ENCODE data around the gene CKS1B. TPM values are rescaled to one million over a fixed set of nuclear protein-coding genes. Genes with fewer than 3 reads are reported as not detected.

CKS1B gene
- total and polyA plus RNA-seq, 4 donors = 25.9 to 64.8 (median 39.3) TPM

DNA sequence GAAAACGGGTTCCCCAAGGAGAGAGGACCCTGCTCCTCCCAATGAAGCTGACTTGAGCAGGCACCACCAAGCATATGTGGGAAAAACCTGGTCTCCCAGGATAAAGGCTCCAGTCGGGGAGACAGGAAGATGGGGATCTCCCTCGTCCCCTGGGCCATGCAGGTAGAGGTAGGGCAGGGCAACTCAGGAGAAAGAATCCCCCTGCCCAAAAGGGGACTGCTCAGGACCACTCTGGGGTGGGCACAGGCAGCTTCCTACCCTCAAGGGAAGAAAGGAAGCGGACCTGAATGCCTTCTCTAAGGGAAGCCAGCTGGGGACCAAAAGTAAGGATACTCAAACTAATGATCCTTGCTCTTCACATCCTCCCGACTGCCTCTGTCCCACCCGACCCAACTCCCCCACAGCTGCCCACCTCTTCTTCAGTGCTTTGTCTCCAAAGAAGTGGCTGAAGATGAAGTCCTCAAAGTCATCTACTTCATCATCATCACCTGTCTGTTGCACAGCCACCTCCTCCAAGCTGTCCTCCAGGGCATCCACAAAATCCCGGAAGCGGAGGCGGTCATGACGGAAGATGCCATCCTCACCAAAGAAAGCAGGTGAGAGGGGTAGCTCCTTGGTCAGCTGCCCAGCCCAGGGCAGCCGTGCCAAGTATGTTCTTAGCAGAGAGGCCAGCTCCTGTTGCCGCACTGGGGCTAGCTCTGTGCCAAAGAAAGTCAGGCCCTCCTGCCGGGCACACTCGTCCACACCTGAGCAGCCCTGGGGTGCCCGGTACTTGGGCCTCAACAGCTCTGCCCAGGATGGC, 29.1 kb upstream of the CKS1B start:
- no peaks in the 10 kb centered on the region for H3K9me3 ChIP-seq (ENCODE audit: control insufficient read depth, insufficient read depth, low read length)
- no peak for DNase-seq (ENCODE audit: low read depth in 4 of 6, low spot score in 6 of 6)
- H3K4me3 ChIP-seq (ENCODE audit: low read depth, low read length) = no peak overlapping the region
- WGBS (ENCODE audit: insufficient coverage) = 80% methylated on average over 14 of the region's 15 CpGs
- peaks cover 41% of the 10 kb centered on the region for H3K4me1 ChIP-seq (ENCODE audit: control insufficient read depth, insufficient read depth, low read length)
- peaks cover 35% of the 10 kb centered on the region for H3K36me3 ChIP-seq (ENCODE audit: control insufficient read depth, insufficient read depth, low read length)
- no peak overlapping the region for H3K27ac ChIP-seq (ENCODE audit: low read depth, low read length)
- H3K27me3 ChIP-seq (ENCODE audit: control insufficient read depth, insufficient read depth, low read length) = no peaks in the 10 kb centered on the region

DNA sequence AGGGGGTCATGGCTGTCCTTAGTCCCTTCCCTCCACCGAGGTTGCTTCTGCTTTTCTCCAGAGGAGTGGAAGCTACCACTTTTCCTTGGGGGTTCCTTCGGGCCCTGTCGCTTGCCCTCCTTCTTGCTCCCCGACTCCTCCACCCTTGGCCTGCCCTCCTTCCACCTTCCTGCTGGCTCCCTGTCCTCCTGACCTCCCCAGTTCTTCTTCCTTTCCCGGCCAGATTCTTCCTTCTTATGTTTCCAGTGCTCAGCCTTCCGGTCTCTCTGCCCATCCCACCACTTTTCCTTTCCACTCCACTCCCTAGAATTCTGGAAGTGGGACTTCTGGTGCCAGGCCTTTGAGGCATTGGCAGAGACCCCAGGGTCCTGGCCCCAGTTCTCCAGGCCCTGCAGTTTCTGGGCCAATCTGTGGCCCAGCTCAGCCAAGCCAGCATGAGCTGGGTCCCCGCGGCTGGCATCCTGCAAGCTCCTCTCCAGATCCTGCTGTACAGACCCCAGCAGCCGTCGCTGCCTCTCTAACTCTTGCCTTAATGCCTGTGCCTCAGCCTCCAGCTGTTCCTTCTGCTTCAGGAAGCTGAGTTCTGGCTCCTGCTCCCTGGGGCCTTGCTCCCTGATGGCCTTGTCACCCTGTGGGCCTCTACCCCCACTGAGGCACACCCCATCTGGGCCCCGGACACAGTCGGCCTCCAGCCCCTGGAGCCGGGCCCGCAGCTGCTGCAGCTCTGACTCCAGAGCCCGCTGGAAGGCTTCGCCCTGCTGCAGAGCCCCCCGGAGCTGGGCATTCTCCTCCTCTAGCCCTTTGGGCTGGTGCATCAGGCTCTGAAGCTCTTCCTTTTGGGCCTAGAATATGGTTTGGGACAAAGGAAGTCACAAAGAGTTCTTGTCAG, 28.3 kb upstream of the CKS1B start:
- no peak for DNase-seq (ENCODE audit: low read depth in 4 of 6, low spot score in 6 of 6)
- 81% methylated on average over 16 of the region's 17 CpGs for WGBS (ENCODE audit: insufficient coverage)
- no peaks in the 10 kb centered on the region for H3K27me3 ChIP-seq (ENCODE audit: control insufficient read depth, insufficient read depth, low read length)
- peaks cover 43% of the 10 kb centered on the region for H3K36me3 ChIP-seq (ENCODE audit: control insufficient read depth, insufficient read depth, low read length)
- no peak overlapping the region for H3K27ac ChIP-seq (ENCODE audit: low read depth, low read length)
- no peaks in the 10 kb centered on the region for H3K9me3 ChIP-seq (ENCODE audit: control insufficient read depth, insufficient read depth, low read length)
- H3K4me1 ChIP-seq (ENCODE audit: control insufficient read depth, insufficient read depth, low read length) = peaks cover 32% of the 10 kb centered on the region
- H3K4me3 ChIP-seq (ENCODE audit: low read depth, low read length) = no peak overlapping the region

DNA sequence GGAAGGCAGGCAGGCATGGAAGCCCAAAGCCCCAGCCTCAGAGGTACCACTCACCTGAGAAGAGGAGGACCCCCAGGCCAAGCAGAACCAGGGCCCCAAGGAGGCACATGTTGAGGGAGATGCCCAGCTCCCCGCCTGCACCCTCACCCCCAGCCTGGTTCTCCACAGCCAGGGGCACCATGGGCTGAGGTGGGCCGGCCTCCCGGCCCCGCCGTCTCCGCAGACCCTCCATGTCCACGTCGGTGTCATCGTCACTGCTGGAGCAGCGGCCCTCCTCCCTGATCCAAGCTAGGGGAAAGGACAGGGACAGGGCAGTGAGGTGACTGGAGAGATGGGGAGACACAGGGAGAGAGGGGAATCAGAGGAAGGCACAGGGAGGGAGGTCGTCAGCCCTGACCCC, 26.4 kb upstream of the CKS1B start:
- Histone ChIP-seq H3K4me3 (ENCODE audit: low read depth, low read length) (no peak overlapping the region), H3K4me1 (ENCODE audit: control insufficient read depth, insufficient read depth, low read length) (peaks cover 31% of the 10 kb centered on the region), H3K27me3 (ENCODE audit: control insufficient read depth, insufficient read depth, low read length) (no peaks in the 10 kb centered on the region), H3K9me3 (ENCODE audit: control insufficient read depth, insufficient read depth, low read length) (no peaks in the 10 kb centered on the region), H3K36me3 (ENCODE audit: control insufficient read depth, insufficient read depth, low read length) (peaks cover 57% of the 10 kb centered on the region), H3K27ac (ENCODE audit: low read depth, low read length) (no peak overlapping the region)
- DNase-seq (ENCODE audit: low read depth in 4 of 6, low spot score in 6 of 6) = no peak
- WGBS (ENCODE audit: insufficient coverage) = 89% methylated on average over 3 of the region's 11 CpGs

DNA sequence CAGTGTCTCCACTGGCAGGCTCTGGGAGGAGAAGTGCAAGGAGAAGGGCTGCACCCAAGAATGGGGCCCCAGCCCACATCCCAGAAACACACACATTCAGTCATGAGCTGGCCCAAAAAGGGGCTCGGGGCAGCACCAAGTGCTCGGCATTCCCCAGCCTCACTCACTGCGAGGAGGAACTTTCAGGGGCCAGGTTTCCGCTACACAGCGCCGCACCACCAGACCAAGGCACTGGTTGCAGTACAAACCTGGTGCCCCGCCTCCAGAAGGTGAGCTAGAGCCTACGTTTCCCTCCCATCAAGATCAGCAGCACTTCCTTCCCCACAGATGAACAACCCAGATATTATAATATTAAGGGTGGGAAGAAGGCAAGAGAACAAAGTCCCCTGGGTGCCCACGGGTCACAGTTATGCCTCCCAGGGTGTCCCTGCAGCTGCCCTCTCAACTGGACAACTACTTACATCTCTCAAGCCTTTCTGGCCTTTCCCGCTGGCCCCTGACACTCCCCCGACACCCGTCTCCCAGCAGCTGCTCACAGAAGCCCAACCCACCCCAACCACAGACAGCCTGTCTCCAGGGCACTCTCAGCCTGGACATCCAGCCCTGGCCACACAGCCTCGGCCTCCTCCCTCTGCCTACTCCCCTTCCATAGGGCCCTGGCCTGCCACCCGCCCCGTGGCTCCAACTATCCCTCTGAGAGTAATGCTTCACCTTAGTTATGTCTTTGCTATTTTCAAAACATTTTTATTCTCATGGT, 22.4 kb upstream of the CKS1B start:
- Histone ChIP-seq H3K9me3 (ENCODE audit: control insufficient read depth, insufficient read depth, low read length) (no peaks in the 10 kb centered on the region), H3K4me3 (ENCODE audit: low read depth, low read length) (no peak overlapping the region), H3K27ac (ENCODE audit: low read depth, low read length) (no peak overlapping the region), H3K4me1 (ENCODE audit: control insufficient read depth, insufficient read depth, low read length) (peaks cover 46% of the 10 kb centered on the region), H3K36me3 (ENCODE audit: control insufficient read depth, insufficient read depth, low read length) (peaks cover 38% of the 10 kb centered on the region), H3K27me3 (ENCODE audit: control insufficient read depth, insufficient read depth, low read length) (no peaks in the 10 kb centered on the region)
- 80% methylated on average over 13 of the region's 15 CpGs for WGBS (ENCODE audit: insufficient coverage)
- no peak for DNase-seq (ENCODE audit: low read depth in 4 of 6, low spot score in 6 of 6)

DNA sequence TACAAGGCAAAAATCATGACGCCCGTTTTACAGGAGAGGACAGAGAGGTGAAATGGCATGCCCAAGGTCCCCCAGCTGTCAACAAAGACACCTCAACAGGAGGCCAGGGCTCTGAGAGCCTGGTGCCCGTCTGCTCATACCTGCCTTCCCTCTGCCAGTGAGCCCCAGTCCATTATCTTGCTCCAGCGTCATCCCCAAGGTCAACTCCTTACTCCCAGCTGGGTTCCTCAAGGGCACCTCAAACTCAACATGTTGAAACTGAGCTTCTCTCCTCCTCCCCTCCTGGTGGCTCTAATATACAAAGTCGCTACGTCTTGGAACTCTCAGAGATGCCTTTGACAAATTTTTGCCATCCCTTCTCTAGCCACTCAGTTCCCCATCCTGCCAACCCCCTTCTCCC, 21.8 kb upstream of the CKS1B start:
- WGBS (ENCODE audit: insufficient coverage) = 87% methylated on average over 6 of the region's 6 CpGs
- no peak overlapping the region for H3K27ac ChIP-seq (ENCODE audit: low read depth, low read length)
- no peak overlapping the region for H3K4me3 ChIP-seq (ENCODE audit: low read depth, low read length)
- H3K4me1 ChIP-seq (ENCODE audit: control insufficient read depth, insufficient read depth, low read length) = peaks cover 52% of the 10 kb centered on the region
- peaks cover 33% of the 10 kb centered on the region for H3K36me3 ChIP-seq (ENCODE audit: control insufficient read depth, insufficient read depth, low read length)
- no peaks in the 10 kb centered on the region for H3K9me3 ChIP-seq (ENCODE audit: control insufficient read depth, insufficient read depth, low read length)
- no peaks in the 10 kb centered on the region for H3K27me3 ChIP-seq (ENCODE audit: control insufficient read depth, insufficient read depth, low read length)
- no peak for DNase-seq (ENCODE audit: low read depth in 4 of 6, low spot score in 6 of 6)

DNA sequence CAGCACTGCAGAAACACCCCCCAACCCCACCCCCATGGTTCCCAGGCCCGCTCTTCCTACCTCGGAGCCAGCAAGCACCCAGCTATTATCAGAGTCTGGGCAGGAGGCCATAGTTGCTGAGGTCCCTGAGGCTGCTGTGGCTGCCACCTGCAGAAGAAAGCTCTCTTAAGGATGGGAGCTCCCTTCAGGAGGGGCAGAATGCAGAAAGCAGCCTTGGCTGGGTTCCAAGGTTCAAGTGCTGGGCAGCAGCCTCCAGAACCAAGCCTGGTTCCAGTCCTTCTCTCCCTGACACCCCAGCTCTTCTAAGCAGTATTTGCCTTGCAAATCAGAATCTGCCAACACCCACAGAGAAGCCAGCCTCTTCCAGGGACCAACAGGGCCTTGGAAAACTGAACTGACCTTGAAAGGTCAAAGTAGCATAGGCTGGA, 20.9 kb upstream of the CKS1B start:
- peaks cover 32% of the 10 kb centered on the region for H3K36me3 ChIP-seq (ENCODE audit: control insufficient read depth, insufficient read depth, low read length)
- H3K27ac ChIP-seq (ENCODE audit: low read depth, low read length) = no peak overlapping the region
- no peak for DNase-seq (ENCODE audit: low read depth in 4 of 6, low spot score in 6 of 6)
- H3K9me3 ChIP-seq (ENCODE audit: control insufficient read depth, insufficient read depth, low read length) = no peaks in the 10 kb centered on the region
- H3K27me3 ChIP-seq (ENCODE audit: control insufficient read depth, insufficient read depth, low read length) = no peaks in the 10 kb centered on the region
- no peak overlapping the region for H3K4me3 ChIP-seq (ENCODE audit: low read depth, low read length)
- peaks cover 59% of the 10 kb centered on the region for H3K4me1 ChIP-seq (ENCODE audit: control insufficient read depth, insufficient read depth, low read length)
- 71% methylated on average over 2 of the region's 2 CpGs for WGBS (ENCODE audit: insufficient coverage)

DNA sequence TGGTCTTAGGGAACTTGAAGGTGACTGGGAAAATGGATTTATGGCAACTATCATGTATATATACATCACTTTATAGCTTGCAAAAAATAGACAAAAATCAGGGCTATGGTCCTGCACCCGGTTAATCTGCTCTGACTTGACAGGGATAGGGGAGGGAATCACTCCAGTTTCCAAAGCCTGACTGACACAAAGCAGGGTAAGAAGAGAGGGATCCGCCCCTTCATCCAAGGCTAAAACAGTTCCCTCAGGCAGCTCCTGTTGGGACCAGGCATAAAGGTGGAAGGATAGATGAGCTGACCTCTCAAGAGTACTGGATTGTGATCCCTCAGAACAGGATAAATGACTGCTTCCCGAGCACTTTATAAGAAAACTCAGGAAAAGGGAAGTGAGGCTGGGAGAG, 19.9 kb upstream of the CKS1B start:
- peaks cover 68% of the 10 kb centered on the region for H3K4me1 ChIP-seq (ENCODE audit: control insufficient read depth, insufficient read depth, low read length)
- H3K27ac ChIP-seq (ENCODE audit: low read depth, low read length) = peak overlapping the region; percentile 76
- no CpG with 5 or more reads among the region's 3 CpGs for WGBS (ENCODE audit: insufficient coverage)
- H3K9me3 ChIP-seq (ENCODE audit: control insufficient read depth, insufficient read depth, low read length) = no peaks in the 10 kb centered on the region
- no peak for DNase-seq (ENCODE audit: low read depth in 4 of 6, low spot score in 6 of 6)
- H3K27me3 ChIP-seq (ENCODE audit: control insufficient read depth, insufficient read depth, low read length) = no peaks in the 10 kb centered on the region
- H3K36me3 ChIP-seq (ENCODE audit: control insufficient read depth, insufficient read depth, low read length) = peaks cover 41% of the 10 kb centered on the region
- no peak overlapping the region for H3K4me3 ChIP-seq (ENCODE audit: low read depth, low read length)

DNA sequence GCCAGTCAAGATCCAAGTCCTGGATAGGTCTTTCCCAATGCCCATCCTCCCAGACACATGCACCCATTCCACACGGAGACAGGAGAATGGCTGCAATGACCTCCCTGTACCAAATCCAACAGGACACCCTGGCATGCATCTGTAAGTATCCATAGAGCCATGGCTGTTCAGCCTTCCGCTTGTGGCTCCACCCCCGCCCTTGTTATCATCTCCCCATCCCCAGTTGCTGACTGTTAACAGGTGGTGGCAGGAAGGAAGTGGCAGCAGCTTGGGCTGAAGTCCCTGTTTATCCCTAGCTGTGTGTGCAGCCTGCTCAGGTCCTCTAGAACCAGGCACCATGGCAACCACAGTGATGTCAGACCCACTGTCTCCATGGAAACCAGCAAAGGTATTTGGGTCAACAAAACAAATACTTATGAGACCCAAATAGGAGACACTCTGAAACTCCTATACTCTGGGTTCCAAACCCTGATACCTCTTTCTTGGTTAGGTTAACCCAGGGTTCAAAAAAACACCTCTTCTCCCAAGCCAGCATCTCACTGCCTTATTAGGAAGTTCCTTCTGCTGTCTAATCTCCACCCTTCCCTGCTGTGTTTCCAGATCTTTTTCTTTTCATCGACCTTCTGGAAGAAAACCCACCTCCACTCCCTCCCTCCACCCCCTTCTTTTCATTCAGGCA, 19.3 kb upstream of the CKS1B start:
- Histone ChIP-seq H3K4me1 (ENCODE audit: control insufficient read depth, insufficient read depth, low read length) (peaks cover 68% of the 10 kb centered on the region), H3K27ac (ENCODE audit: low read depth, low read length) (peak overlapping the region; percentile 81), H3K9me3 (ENCODE audit: control insufficient read depth, insufficient read depth, low read length) (no peaks in the 10 kb centered on the region), H3K4me3 (ENCODE audit: low read depth, low read length) (peak overlapping the region; percentile 42), H3K27me3 (ENCODE audit: control insufficient read depth, insufficient read depth, low read length) (no peaks in the 10 kb centered on the region), H3K36me3 (ENCODE audit: control insufficient read depth, insufficient read depth, low read length) (peaks cover 45% of the 10 kb centered on the region)
- DNase-seq (ENCODE audit: low read depth in 4 of 6, low spot score in 6 of 6) = peak in 2 of 6 donors; percentile 85 to 87
- 4% methylated on average over 2 of the region's 4 CpGs for WGBS (ENCODE audit: insufficient coverage)

Measured in spinal cord (tissue), 10 donors.